DOHH2 (cell line): ENCODE data around the gene TMEM72.

Source experiments
- EZH2phosphoT487 ChIP-seq: fragments of 200-600 bp; sonication (generic); IDR thresholded peaks from 2 replicates; pipeline ENCODE4 v1.6.1; 2017; ENCODE audit warnings: borderline replicate concordance, mild to moderate bottlenecking, antibody characterized with exemption, low read length, moderate library complexity, mixed read lengths
- TF ChIP-seq, protein P1 (sequence below): fragments of 200-600 bp; sonication (generic); IDR thresholded peaks from one replicate; pipeline ENCODE4 v1.5.1; 2014; ENCODE audit warnings: antibody characterized with exemption, mild to moderate bottlenecking, low read depth, low read length; ENCODE audit not compliant: poor library complexity, severe bottlenecking

GRCh38 chr10:44978570-44979280 lies 67.6 kb downstream of the TMEM72 start, which contains the start of gene DEPP1:
- TF ChIP-seq, protein P1, sequence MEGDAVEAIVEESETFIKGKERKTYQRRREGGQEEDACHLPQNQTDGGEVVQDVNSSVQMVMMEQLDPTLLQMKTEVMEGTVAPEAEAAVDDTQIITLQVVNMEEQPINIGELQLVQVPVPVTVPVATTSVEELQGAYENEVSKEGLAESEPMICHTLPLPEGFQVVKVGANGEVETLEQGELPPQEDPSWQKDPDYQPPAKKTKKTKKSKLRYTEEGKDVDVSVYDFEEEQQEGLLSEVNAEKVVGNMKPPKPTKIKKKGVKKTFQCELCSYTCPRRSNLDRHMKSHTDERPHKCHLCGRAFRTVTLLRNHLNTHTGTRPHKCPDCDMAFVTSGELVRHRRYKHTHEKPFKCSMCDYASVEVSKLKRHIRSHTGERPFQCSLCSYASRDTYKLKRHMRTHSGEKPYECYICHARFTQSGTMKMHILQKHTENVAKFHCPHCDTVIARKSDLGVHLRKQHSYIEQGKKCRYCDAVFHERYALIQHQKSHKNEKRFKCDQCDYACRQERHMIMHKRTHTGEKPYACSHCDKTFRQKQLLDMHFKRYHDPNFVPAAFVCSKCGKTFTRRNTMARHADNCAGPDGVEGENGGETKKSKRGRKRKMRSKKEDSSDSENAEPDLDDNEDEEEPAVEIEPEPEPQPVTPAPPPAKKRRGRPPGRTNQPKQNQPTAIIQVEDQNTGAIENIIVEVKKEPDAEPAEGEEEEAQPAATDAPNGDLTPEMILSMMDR, result no peak
- TF ChIP-seq EZH2phosphoT487, result no peak
